Effector memory CD4-positive, alpha-beta T cell (primary cell): Measurements from ENCODE around the gene PRSS36.

Source experiments
- DNase-seq, 3 donors: peaks; one replicate each; pipeline ENCODE4 v3.0.0-alpha.2; 2020
- H3K27ac ChIP-seq: 2 replicates; pipeline ENCODE4 v1.7.0; 2013; ENCODE audit warnings: mild to moderate bottlenecking, low read length, moderate library complexity; ENCODE audit not compliant: insufficient read depth, poor library complexity, severe bottlenecking
- H3K27me3 ChIP-seq: replicated peaks from 2 replicates; pipeline ENCODE4 v1.7.0; 2013; ENCODE audit warnings: mild to moderate bottlenecking, low read length; ENCODE audit not compliant: insufficient read depth, control insufficient read depth, poor library complexity, severe bottlenecking
- H3K36me3 ChIP-seq: 2 replicates; pipeline ENCODE4 v1.7.0; 2013; ENCODE audit warnings: mild to moderate bottlenecking, low read length, moderate library complexity; ENCODE audit not compliant: control insufficient read depth, insufficient read depth
- H3K4me1 ChIP-seq: 2 replicates; pipeline ENCODE4 v1.7.0; 2013; ENCODE audit warnings: low read length, mild to moderate bottlenecking; ENCODE audit not compliant: control insufficient read depth, insufficient read depth, poor library complexity, severe bottlenecking
- H3K4me3 ChIP-seq: 2 replicates; pipeline ENCODE4 v1.7.0; 2013; ENCODE audit warnings: low read length, low read depth, mild to moderate bottlenecking; ENCODE audit not compliant: insufficient read depth, poor library complexity, severe bottlenecking
- H3K9me3 ChIP-seq: 2 replicates; pipeline ENCODE4 v1.7.0; 2013; ENCODE audit warnings: mild to moderate bottlenecking, low read length, moderate library complexity; ENCODE audit not compliant: control insufficient read depth

The PRSS36 gene

GRCh38 chr16:31128711-31129567, 20.9 kb downstream of the PRSS36 start:
- H3K4me3 ChIP-seq: no peak overlapping the region
- H3K9me3 ChIP-seq: no peaks in the 10 kb centered on the region
- H3K4me1 ChIP-seq: no peaks in the 10 kb centered on the region
- H3K36me3 ChIP-seq: peaks cover 42% of the 10 kb centered on the region
- no peak for DNase-seq
- no peaks in the 10 kb centered on the region for H3K27me3 ChIP-seq
- no peak overlapping the region for H3K27ac ChIP-seq

- no peaks in the 10 kb centered on the region for H3K4me1 ChIP-seq
- H3K4me3 ChIP-seq: no peak overlapping the region
- H3K27me3 ChIP-seq: no peaks in the 10 kb centered on the region
- H3K36me3 ChIP-seq: peaks cover 40% of the 10 kb centered on the region
- no peak for DNase-seq
- no peak overlapping the region for H3K27ac ChIP-seq
- H3K9me3 ChIP-seq: no peaks in the 10 kb centered on the region
These were observed 22.7 kb downstream of the PRSS36 start for GRCh38 chr16:31127182-31127581.

GRCh38 chr16:31125844-31126243, 24.0 kb downstream of the PRSS36 start:
- no peak for DNase-seq
- Histone ChIP-seq H3K4me3 (no peak overlapping the region), H3K27ac (no peak overlapping the region), H3K27me3 (no peaks in the 10 kb centered on the region), H3K36me3 (peaks cover 34% of the 10 kb centered on the region), H3K9me3 (no peaks in the 10 kb centered on the region), H3K4me1 (no peaks in the 10 kb centered on the region)

GRCh38 chr16:31120129-31120528, 29.7 kb downstream of the PRSS36 start:
- Histone ChIP-seq H3K9me3 (no peaks in the 10 kb centered on the region), H3K27me3 (no peaks in the 10 kb centered on the region), H3K4me1 (peaks cover 5% of the 10 kb centered on the region), H3K27ac (no peak overlapping the region), H3K4me3 (no peak overlapping the region), H3K36me3 (peaks cover 27% of the 10 kb centered on the region)
- no peak for DNase-seq

GRCh38 chr16:31118223-31119155, 31.4 kb downstream of the PRSS36 start:
- H3K9me3 ChIP-seq: no peaks in the 10 kb centered on the region
- H3K4me1 ChIP-seq: peaks cover 5% of the 10 kb centered on the region
- peaks cover 23% of the 10 kb centered on the region for H3K36me3 ChIP-seq
- DNase-seq: no peak
- peak overlapping the region; percentile 90 for H3K27ac ChIP-seq
- H3K27me3 ChIP-seq: no peaks in the 10 kb centered on the region
- peak overlapping the region; percentile 62 for H3K4me3 ChIP-seq

- Histone ChIP-seq H3K9me3 (no peaks in the 10 kb centered on the region), H3K27me3 (no peaks in the 10 kb centered on the region), H3K4me3 (peak within 1 kb of the TSS; percentile 62), H3K4me1 (peaks cover 5% of the 10 kb centered on the region), H3K27ac (peak within 1 kb of the TSS; percentile 90), H3K36me3 (peaks cover 23% of the 10 kb centered on the region)
- peak; percentile 94 to 97 (median 96) for DNase-seq
These were observed 32.3 kb downstream of the PRSS36 start, which contains the start of gene KAT8 for GRCh38 chr16:31117384-31118222. TSS of gene KAT8 (plus strand) at chr16:31117664. CDS start at chr16:31117682, 18 bp downstream.

- peaks cover 20% of the 10 kb centered on the region for H3K36me3 ChIP-seq
- H3K27ac ChIP-seq: no peak overlapping the region
- no peaks in the 10 kb centered on the region for H3K27me3 ChIP-seq
- H3K9me3 ChIP-seq: no peaks in the 10 kb centered on the region
- peaks cover 5% of the 10 kb centered on the region for H3K4me1 ChIP-seq
- no peak overlapping the region for H3K4me3 ChIP-seq
- no peak for DNase-seq
These were observed 35.4 kb downstream of the PRSS36 start for GRCh38 chr16:31114468-31114867.

GRCh38 chr16:31113121-31114120, 36.4 kb downstream of the PRSS36 start:
- Histone ChIP-seq H3K4me1 (peaks cover 9% of the 10 kb centered on the region), H3K27ac (no peak overlapping the region), H3K9me3 (no peaks in the 10 kb centered on the region), H3K36me3 (peaks cover 21% of the 10 kb centered on the region), H3K27me3 (no peaks in the 10 kb centered on the region), H3K4me3 (no peak overlapping the region)
- DNase-seq: no peak
